Upper lobe of right lung (tissue), 1 donor: ENCODE measurements around the gene NOL11. TPM values are rescaled to one million over a fixed set of nuclear protein-coding genes. Genes with fewer than 3 reads are reported as not detected.

ENCODE experiments used
- ATAC-seq: fragments of 200-7000 bp; cut with Tn5 transposase; one replicate; pipeline ENCODE4 v1.9.1; 2020; ENCODE audit warnings: mild to moderate bottlenecking, moderate library complexity
- DNase-seq: peaks from one replicate; pipeline ENCODE4 v3.0.0-alpha.2; 2020
- H3K27ac ChIP-seq: fragments of 200-600 bp; one replicate; pipeline ENCODE4 v1.8.0; 2022
- H3K27me3 ChIP-seq: fragments of 200-600 bp; one replicate; pipeline ENCODE4 v1.8.0; 2022; ENCODE audit warnings: mild to moderate bottlenecking
- H3K36me3 ChIP-seq: fragments of 200-600 bp; one replicate; pipeline ENCODE4 v1.8.0; 2022
- H3K4me1 ChIP-seq: fragments of 200-600 bp; one replicate; pipeline ENCODE4 v1.8.0; 2022
- H3K4me3 ChIP-seq: fragments of 200-600 bp; one replicate; pipeline ENCODE4 v1.8.0; 2022; ENCODE audit warnings: mild to moderate bottlenecking
- H3K9me3 ChIP-seq: fragments of 200-600 bp; one replicate; pipeline ENCODE4 v1.8.0; 2022
- CTCF ChIP-seq: fragments of 200-600 bp; IDR thresholded peaks from one replicate; pipeline ENCODE4 v1.8.0; 2022; ENCODE audit warnings: antibody characterized with exemption
- intact Hi-C: fragments of 100-400 bp; cut with DNase I; formaldehyde crosslinking; loops from one replicate; pipeline ENCODE4 v1.11.0; 2022
- long read RNA-seq: library from polyadenylated mRNA; unstranded; transcript quantifications from one replicate; pipeline ENCODE4 v2.0.0, GENCODE V29; 2021
- total RNA-seq: library from RNA; stranded (reverse); fragmentation: NEBNext Ultra II Directional; extraction: Animal tissue kit (Norgen Biotek cat#: 25700); gene quantifications from one replicate; pipeline ENCODE4 v1.2.1, GENCODE V29; 2021
- donor health status: DM: no; HTN: yes; CAD: no; lungs with severe emphysema.

NOL11 gene
- total RNA-seq = 30.5 TPM
- long read RNA-seq, transcript NOL11-201 (18 exons, 2,947 nt) = major isoform, 36 of 42 reads
- long read RNA-seq, partial matches to known transcripts = 6 of 42 reads
- long read RNA-seq, other reads (novel, unspliced or antisense) = 0 of 42 reads

GRCh38 chr17:67717624-67718324 is at the start of gene NOL11:
Gene NOL11, plus strand, starts transcription at chr17:67717936. Its CDS starts 12 bp downstream, at chr17:67717948.
- H3K4me3 ChIP-seq = peak within 1 kb of the TSS; percentile 97
- peaks cover 14% of the 10 kb centered on the region for H3K4me1 ChIP-seq
- no peaks in the 10 kb centered on the region for H3K9me3 ChIP-seq
- ATAC-seq (peak; percentile 100), DNase-seq (peak; percentile 99)
- H3K36me3 ChIP-seq = peaks cover 25% of the 10 kb centered on the region
- TF ChIP-seq CTCF = peak; percentile 87
- H3K27me3 ChIP-seq = no peaks in the 10 kb centered on the region
- H3K27ac ChIP-seq = peak within 1 kb of the TSS; percentile 93
- intact Hi-C loops = no loop called here

- no peak overlapping the region for H3K27ac ChIP-seq
- no peaks in the 10 kb centered on the region for H3K27me3 ChIP-seq
- intact Hi-C loops = no loop called here
- H3K4me1 ChIP-seq = no peaks in the 10 kb centered on the region
- no peaks in the 10 kb centered on the region for H3K9me3 ChIP-seq
- DNase-seq = no peak
- H3K36me3 ChIP-seq = no peaks in the 10 kb centered on the region
- no peak for ATAC-seq
- H3K4me3 ChIP-seq = no peak overlapping the region
- no peak for TF ChIP-seq CTCF
Measured at GRCh38 chr17:67671493-67671892, 46.2 kb upstream of the NOL11 start.

- no peak for TF ChIP-seq CTCF
- intact Hi-C loops = no loop called here
- DNase-seq (no peak), ATAC-seq (no peak)
- H3K4me3 ChIP-seq = no peak overlapping the region
- H3K9me3 ChIP-seq = no peaks in the 10 kb centered on the region
- no peaks in the 10 kb centered on the region for H3K27me3 ChIP-seq
- no peak overlapping the region for H3K27ac ChIP-seq
- no peaks in the 10 kb centered on the region for H3K36me3 ChIP-seq
- no peaks in the 10 kb centered on the region for H3K4me1 ChIP-seq
Measured at GRCh38 chr17:67672592-67673335, 45.0 kb upstream of the NOL11 start.

- Histone ChIP-seq H3K27ac (no peak overlapping the region), H3K36me3 (no peaks in the 10 kb centered on the region), H3K4me3 (no peak overlapping the region), H3K4me1 (no peaks in the 10 kb centered on the region), H3K9me3 (no peaks in the 10 kb centered on the region), H3K27me3 (no peaks in the 10 kb centered on the region)
- DNase-seq = no peak
- no peak for ATAC-seq
- no peak for TF ChIP-seq CTCF
- intact Hi-C loops = no loop called here
Measured at GRCh38 chr17:67675481-67675880, 42.3 kb upstream of the NOL11 start.

- Histone ChIP-seq H3K4me3 (no peak overlapping the region), H3K9me3 (no peaks in the 10 kb centered on the region), H3K4me1 (no peaks in the 10 kb centered on the region), H3K36me3 (no peaks in the 10 kb centered on the region), H3K27ac (no peak overlapping the region), H3K27me3 (no peaks in the 10 kb centered on the region)
- intact Hi-C loops = no loop called here
- no peak for TF ChIP-seq CTCF
- DNase-seq = no peak
- no peak for ATAC-seq
Measured at GRCh38 chr17:67676305-67676704, 41.4 kb upstream of the NOL11 start.
